Gastroesophageal sphincter (tissue), 3 donors: ENCODE data around the gene MLEC.

Experiments
- CTCF ChIP-seq, 4 experiments: fragments of 200-600 bp in 2 of 4; fragments of 450-650 bp in 2 of 4; sonication (generic) in 1 of 4; IDR thresholded peaks; one replicate each; pipeline ENCODE4 v1.5.1; 2017 to 2019; ENCODE audit warnings: antibody characterized with exemption in 4 of 4, mild to moderate bottlenecking in 2 of 4, moderate library complexity in 2 of 4
- EP300 ChIP-seq: sonication (generic); formaldehyde crosslinking; IDR thresholded peaks from one replicate; pipeline ENCODE4 v1.6.1; 2017; ENCODE audit warnings: antibody characterized with exemption, mild to moderate bottlenecking
- POLR2A ChIP-seq, 2 donors: fragments of 450-650 bp; IDR thresholded peaks; one replicate each; pipeline ENCODE4 v1.6.1; 2017; ENCODE audit warnings: antibody characterized with exemption in 2 of 2, mild to moderate bottlenecking in 2 of 2, moderate library complexity in 1 of 2
- POLR2AphosphoS5 ChIP-seq: sonication (generic); formaldehyde crosslinking; IDR thresholded peaks from one replicate; pipeline ENCODE4 v1.6.1; 2017; ENCODE audit warnings: antibody characterized with exemption

- TF ChIP-seq POLR2A (IDR thresholded peaks at IDR 0.05) (no peak), CTCF (IDR thresholded peaks at IDR 0.05) (no peak), POLR2AphosphoS5 (no peak), EP300 (no peak)
Measured at GRCh38 chr12:120726510-120726793, 39.5 kb downstream of the MLEC start.
